ENCODE results near the gene NKX2-1.

NKX2-1 gene

DNA sequence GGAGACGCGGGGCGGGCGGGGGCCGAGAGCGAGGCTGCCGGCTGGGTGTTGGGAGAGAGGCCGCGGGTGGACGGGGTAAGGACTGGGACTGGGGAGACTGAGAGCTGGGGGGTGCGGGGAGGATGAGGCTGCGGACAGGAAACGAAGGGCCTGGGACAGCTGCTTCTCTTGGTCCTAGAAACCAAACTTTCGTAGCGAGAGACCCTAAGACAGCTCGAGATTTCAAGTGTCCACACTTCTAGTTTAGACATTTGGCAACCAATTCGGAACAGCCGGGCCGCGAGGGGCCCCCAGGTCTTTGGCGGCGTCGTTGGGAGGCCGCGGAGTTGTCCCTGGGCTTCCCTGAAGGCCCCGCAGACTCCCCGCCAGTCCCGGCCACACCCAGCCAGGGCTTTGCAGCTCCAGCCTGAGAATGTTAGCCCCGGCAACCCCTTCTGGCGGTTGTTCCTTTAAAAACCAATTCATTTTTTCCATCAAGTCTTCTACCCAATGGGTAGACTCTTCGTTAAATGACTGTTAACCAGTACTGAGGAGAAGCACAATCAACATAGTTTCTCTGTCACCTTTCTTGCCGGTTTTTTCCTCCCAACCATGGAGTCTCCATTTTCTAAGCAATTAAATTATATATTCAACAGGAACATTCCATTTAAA is 11.5 kb downstream of the NKX2-1 start:
- TF ChIP-seq ESRRG (CRISPR knock-in tag; IDR thresholded peaks at IDR 0.05), result no peak
- TF ChIP-seq, protein P1, sequence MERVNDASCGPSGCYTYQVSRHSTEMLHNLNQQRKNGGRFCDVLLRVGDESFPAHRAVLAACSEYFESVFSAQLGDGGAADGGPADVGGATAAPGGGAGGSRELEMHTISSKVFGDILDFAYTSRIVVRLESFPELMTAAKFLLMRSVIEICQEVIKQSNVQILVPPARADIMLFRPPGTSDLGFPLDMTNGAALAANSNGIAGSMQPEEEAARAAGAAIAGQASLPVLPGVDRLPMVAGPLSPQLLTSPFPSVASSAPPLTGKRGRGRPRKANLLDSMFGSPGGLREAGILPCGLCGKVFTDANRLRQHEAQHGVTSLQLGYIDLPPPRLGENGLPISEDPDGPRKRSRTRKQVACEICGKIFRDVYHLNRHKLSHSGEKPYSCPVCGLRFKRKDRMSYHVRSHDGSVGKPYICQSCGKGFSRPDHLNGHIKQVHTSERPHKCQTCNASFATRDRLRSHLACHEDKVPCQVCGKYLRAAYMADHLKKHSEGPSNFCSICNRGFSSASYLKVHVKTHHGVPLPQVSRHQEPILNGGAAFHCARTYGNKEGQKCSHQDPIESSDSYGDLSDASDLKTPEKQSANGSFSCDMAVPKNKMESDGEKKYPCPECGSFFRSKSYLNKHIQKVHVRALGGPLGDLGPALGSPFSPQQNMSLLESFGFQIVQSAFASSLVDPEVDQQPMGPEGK (CRISPR knock-in tag; IDR thresholded peaks at IDR 0.05; ENCODE audit: borderline replicate concordance), result no peak
- TF ChIP-seq PPARA (CRISPR knock-in tag; IDR thresholded peaks at IDR 0.05; ENCODE audit: borderline replicate concordance), result no peak
- ATAC-seq, result no peak

DNA sequence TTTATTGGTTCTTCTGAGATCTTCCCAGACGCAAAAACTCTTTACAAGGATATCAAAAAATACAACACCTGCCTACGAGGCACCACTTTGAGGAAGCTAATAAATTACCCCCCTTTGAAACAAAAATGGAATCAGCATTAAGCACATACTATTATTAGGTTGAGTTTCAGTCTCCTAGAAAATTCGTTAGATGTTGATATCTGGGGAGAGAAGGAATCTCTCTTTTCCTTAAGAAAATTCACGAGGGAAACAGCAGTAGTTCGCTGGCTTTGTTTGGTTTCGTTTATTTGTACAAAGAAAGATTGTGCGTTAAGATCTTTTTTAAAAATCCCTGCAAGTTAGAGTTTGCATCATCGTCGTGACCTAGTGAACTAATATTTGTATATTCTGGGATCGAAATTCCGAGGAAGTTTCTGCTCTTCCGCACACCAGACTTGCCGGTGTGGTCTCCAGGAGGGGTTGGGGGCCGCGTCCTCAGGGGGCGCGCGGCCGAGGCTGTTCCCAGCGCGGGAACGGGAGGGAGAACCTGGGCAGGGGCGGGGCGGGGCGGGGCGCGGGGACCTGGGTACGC is 12.1 kb downstream of the NKX2-1 start:
- no peak for ATAC-seq
- TF ChIP-seq OSR1 (CRISPR knock-in tag; IDR thresholded peaks at IDR 0.05) (no peak), GLIS3 (CRISPR knock-in tag; IDR thresholded peaks at IDR 0.05) (no peak), CSDC2 (CRISPR knock-in tag; IDR thresholded peaks at IDR 0.05) (no peak), ZC3H10 (CRISPR knock-in tag; IDR thresholded peaks at IDR 0.05) (no peak), ZNF8 (CRISPR knock-in tag; IDR thresholded peaks at IDR 0.05) (no peak), ARNTL (CRISPR knock-in tag; IDR thresholded peaks at IDR 0.05; ENCODE audit: borderline replicate concordance, low read depth) (no peak), SNAI2 (CRISPR knock-in tag; IDR thresholded peaks at IDR 0.05) (no peak), ISL1 (CRISPR knock-in tag; IDR thresholded peaks at IDR 0.05) (no peak), BACH2 (CRISPR knock-in tag; IDR thresholded peaks at IDR 0.05; ENCODE audit: borderline replicate concordance) (no peak), ZFP30 (CRISPR knock-in tag; IDR thresholded peaks at IDR 0.05) (no peak), ZFP3 (CRISPR knock-in tag; IDR thresholded peaks at IDR 0.05) (no peak), ESRRG (CRISPR knock-in tag; IDR thresholded peaks at IDR 0.05) (no peak)
- TF ChIP-seq, protein P2, sequence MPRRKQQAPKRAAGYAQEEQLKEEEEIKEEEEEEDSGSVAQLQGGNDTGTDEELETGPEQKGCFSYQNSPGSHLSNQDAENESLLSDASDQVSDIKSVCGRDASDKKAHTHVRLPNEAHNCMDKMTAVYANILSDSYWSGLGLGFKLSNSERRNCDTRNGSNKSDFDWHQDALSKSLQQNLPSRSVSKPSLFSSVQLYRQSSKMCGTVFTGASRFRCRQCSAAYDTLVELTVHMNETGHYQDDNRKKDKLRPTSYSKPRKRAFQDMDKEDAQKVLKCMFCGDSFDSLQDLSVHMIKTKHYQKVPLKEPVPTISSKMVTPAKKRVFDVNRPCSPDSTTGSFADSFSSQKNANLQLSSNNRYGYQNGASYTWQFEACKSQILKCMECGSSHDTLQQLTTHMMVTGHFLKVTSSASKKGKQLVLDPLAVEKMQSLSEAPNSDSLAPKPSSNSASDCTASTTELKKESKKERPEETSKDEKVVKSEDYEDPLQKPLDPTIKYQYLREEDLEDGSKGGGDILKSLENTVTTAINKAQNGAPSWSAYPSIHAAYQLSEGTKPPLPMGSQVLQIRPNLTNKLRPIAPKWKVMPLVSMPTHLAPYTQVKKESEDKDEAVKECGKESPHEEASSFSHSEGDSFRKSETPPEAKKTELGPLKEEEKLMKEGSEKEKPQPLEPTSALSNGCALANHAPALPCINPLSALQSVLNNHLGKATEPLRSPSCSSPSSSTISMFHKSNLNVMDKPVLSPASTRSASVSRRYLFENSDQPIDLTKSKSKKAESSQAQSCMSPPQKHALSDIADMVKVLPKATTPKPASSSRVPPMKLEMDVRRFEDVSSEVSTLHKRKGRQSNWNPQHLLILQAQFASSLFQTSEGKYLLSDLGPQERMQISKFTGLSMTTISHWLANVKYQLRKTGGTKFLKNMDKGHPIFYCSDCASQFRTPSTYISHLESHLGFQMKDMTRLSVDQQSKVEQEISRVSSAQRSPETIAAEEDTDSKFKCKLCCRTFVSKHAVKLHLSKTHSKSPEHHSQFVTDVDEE (CRISPR knock-in tag; IDR thresholded peaks at IDR 0.05), result no peak
- TF ChIP-seq, protein P1 (CRISPR knock-in tag; IDR thresholded peaks at IDR 0.05; ENCODE audit: borderline replicate concordance), result no peak
- TF ChIP-seq, protein P3, sequence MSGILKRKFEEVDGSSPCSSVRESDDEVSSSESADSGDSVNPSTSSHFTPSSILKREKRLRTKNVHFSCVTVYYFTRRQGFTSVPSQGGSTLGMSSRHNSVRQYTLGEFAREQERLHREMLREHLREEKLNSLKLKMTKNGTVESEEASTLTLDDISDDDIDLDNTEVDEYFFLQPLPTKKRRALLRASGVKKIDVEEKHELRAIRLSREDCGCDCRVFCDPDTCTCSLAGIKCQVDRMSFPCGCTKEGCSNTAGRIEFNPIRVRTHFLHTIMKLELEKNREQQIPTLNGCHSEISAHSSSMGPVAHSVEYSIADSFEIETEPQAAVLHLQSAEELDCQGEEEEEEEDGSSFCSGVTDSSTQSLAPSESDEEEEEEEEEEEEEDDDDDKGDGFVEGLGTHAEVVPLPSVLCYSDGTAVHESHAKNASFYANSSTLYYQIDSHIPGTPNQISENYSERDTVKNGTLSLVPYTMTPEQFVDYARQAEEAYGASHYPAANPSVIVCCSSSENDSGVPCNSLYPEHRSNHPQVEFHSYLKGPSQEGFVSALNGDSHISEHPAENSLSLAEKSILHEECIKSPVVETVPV (CRISPR knock-in tag; IDR thresholded peaks at IDR 0.05), result no peak

DNA sequence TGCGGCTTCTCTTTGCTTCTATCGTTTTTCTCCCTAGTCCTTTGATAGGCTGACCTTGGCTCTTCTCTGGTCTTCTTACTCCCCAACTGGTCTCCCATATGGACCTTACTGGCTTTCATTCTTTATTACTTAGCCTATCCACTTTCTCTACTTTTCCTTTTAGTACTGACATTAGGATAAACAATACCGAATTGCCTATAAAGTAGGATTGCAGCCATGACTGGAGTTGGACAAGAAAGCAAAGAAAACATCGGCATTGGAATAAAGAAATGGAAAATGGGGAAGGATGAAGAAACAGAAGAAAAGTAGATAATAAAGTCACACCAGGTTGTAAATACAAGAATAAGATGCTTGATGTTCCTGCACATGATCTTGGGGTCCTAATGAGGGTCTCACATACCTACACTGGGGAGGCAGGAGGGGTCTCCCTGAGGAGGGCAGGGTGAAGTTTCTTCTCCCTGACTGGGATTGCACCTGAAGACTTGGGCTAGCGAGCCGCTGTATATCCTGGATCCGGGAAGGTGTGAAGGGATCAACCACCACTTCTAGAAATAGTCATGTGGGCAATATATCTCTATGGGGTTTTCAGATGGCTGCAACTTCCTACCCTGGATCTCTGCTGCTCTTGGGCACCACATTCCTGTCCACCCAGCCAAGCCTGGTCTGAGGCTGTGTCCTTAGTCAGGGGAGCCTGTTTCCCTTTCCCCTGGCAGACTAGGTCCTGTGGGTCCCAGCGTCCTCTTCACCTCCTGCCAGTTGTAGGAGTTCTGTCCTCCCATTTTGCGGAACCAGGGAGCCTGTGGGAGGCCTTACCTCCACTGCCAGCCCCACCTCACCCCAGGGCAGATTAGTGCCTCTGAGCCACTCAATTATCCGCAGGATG is 13.1 kb downstream of the NKX2-1 start:
- ATAC-seq, result no peak
- TF ChIP-seq, protein P4, sequence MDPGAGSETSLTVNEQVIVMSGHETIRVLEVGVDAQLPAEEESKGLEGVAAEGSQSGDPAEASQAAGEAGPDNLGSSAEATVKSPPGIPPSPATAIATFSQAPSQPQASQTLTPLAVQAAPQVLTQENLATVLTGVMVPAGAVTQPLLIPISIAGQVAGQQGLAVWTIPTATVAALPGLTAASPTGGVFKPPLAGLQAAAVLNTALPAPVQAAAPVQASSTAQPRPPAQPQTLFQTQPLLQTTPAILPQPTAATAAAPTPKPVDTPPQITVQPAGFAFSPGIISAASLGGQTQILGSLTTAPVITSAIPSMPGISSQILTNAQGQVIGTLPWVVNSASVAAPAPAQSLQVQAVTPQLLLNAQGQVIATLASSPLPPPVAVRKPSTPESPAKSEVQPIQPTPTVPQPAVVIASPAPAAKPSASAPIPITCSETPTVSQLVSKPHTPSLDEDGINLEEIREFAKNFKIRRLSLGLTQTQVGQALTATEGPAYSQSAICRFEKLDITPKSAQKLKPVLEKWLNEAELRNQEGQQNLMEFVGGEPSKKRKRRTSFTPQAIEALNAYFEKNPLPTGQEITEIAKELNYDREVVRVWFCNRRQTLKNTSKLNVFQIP (CRISPR knock-in tag; IDR thresholded peaks at IDR 0.05; ENCODE audit: borderline replicate concordance, low read depth), result no peak
